Body of pancreas (tissue), 4 donors: ENCODE results near the gene ANO4. TPM values are rescaled to one million over a fixed set of nuclear protein-coding genes. Genes with fewer than 3 reads are reported as not detected.

ENCODE experiments used
- ATAC-seq: fragments of 150-250 bp; one replicate; pipeline ENCODE4 v1.9.1; 2016
- DNase-seq, 4 donors: peaks; one replicate each; pipeline ENCODE4 v3.0.0-alpha.2; 2019
- H3K27ac ChIP-seq, 4 donors: fragments of 200-600 bp; sonication (generic); 1 replicate in 3 of 4; 2 replicates in 1 of 4; pipeline versions ENCODE4 v1.5.1 to v1.6.1; 2016 to 2019; ENCODE audit warnings: mild to moderate bottlenecking in 1 of 4, mixed read lengths in 1 of 4, moderate library complexity in 1 of 4
- H3K27me3 ChIP-seq, 2 donors: fragments of 200-600 bp; sonication (generic); one replicate each; pipeline ENCODE4 v1.6.0; 2016; ENCODE audit warnings: mild to moderate bottlenecking in 1 of 2
- H3K36me3 ChIP-seq, 2 donors: fragments of 200-600 bp; sonication (generic); replicated peaks in 1 of 2; 2 replicates each; pipeline ENCODE4 v1.5.1; 2016; ENCODE audit warnings: low read depth in 2 of 2; ENCODE audit not compliant: insufficient read depth in 1 of 2
- H3K4me1 ChIP-seq: fragments of 200-600 bp; sonication (generic); one replicate; pipeline ENCODE4 v1.6.0; 2016
- H3K4me3 ChIP-seq, 2 donors: fragments of 200-600 bp; sonication (generic); 1 replicate in 1 of 2; 2 replicates in 1 of 2; pipeline ENCODE4 v1.5.1; 2016 to 2019
- H3K9me3 ChIP-seq, 3 donors: fragments of 200-600 bp; sonication (generic); 1 replicate in 2 of 3; 2 replicates in 1 of 3; pipeline ENCODE4 v1.5.1; 2016
- CTCF ChIP-seq, 7 experiments: fragments of 450-650 bp in 4 of 7; fragments of 200-600 bp in 3 of 7; sonication (generic) in 3 of 7; IDR thresholded peaks; one replicate each; pipeline ENCODE4 v1.5.1; 2016 to 2019; ENCODE audit warnings: antibody characterized with exemption in 7 of 7
- POLR2A ChIP-seq, 3 donors: fragments of 450-650 bp; IDR thresholded peaks; one replicate each; pipeline ENCODE4 v1.6.1; 2016; ENCODE audit warnings: antibody characterized with exemption in 3 of 3, mild to moderate bottlenecking in 2 of 3
- WGBS, 2 donors: methylation state at CpG; one replicate each; pipeline ENCODE4 v1.1.5; 2017; 5-methylcytosine and 5-hydroxymethylcytosine counted together
- intact Hi-C: fragments of 100-400 bp; cut with DNase I; formaldehyde crosslinking; loops from one replicate; pipeline ENCODE4 v1.15.1; 2023
- total RNA-seq, 2 donors: library from RNA; depleted of rRNA; stranded (reverse); fragments of >200 nt; gene quantifications; one replicate each; pipeline ENCODE4 v1.1.0, GENCODE V29; 2016

The ANO4 gene
- total RNA-seq, 2 donors from 2014 or later: 1.6 TPM; not detected in 1

GRCh38 chr12:100995201-100995600, 200.6 kb downstream of the ANO4 start:
- TF ChIP-seq CTCF (IDR thresholded peaks at IDR 0.05) (no peak), POLR2A (IDR thresholded peaks at IDR 0.05) (no peak)
- Histone ChIP-seq H3K9me3 (no peaks in the 10 kb centered on the region), H3K4me1 (no peaks in the 10 kb centered on the region), H3K27me3 (no peaks in the 10 kb centered on the region), H3K27ac (no peak overlapping the region), H3K4me3 (no peak overlapping the region), H3K36me3 (no peaks in the 10 kb centered on the region)
- intact Hi-C loops: no loop called here
- no peak for ATAC-seq
- WGBS, 2 donors: 57 to 76% methylated on average over 3 of the region's 3 CpGs
- DNase-seq: no peak

GRCh38 chr12:100995771-100996170, 201.2 kb downstream of the ANO4 start:
- Histone ChIP-seq H3K36me3 (no peaks in the 10 kb centered on the region), H3K9me3 (no peaks in the 10 kb centered on the region), H3K4me1 (no peaks in the 10 kb centered on the region), H3K4me3 (no peak overlapping the region), H3K27ac (no peak overlapping the region), H3K27me3 (no peaks in the 10 kb centered on the region)
- intact Hi-C loops: no loop called here
- DNase-seq (no peak), ATAC-seq (no peak)
- WGBS, 2 donors: 59 to 89% methylated on average over 4 of the region's 4 CpGs
- TF ChIP-seq POLR2A (IDR thresholded peaks at IDR 0.05) (no peak), CTCF (IDR thresholded peaks at IDR 0.05) (no peak)

- H3K9me3 ChIP-seq: no peaks in the 10 kb centered on the region
- no peaks in the 10 kb centered on the region for H3K36me3 ChIP-seq
- no peak overlapping the region for H3K4me3 ChIP-seq
- TF ChIP-seq CTCF (IDR thresholded peaks at IDR 0.05) (no peak), POLR2A (IDR thresholded peaks at IDR 0.05) (no peak)
- intact Hi-C loops: no loop called here
- DNase-seq: no peak
- ATAC-seq: no peak
- H3K27ac ChIP-seq: no peak overlapping the region
- H3K4me1 ChIP-seq: no peaks in the 10 kb centered on the region
- H3K27me3 ChIP-seq: no peaks in the 10 kb centered on the region
- 90 to 93% methylated on average over 5 of the region's 5 CpGs for WGBS, 2 donors
Measured at GRCh38 chr12:101001669-101002068, 207.1 kb downstream of the ANO4 start.

GRCh38 chr12:101002696-101003419, 208.3 kb downstream of the ANO4 start:
- no peak for ATAC-seq
- DNase-seq: no peak
- H3K36me3 ChIP-seq: no peaks in the 10 kb centered on the region
- no peak overlapping the region for H3K27ac ChIP-seq
- H3K27me3 ChIP-seq: no peaks in the 10 kb centered on the region
- H3K4me1 ChIP-seq: no peaks in the 10 kb centered on the region
- intact Hi-C loops: no loop called here
- H3K9me3 ChIP-seq: no peaks in the 10 kb centered on the region
- TF ChIP-seq CTCF (IDR thresholded peaks at IDR 0.05) (no peak), POLR2A (IDR thresholded peaks at IDR 0.05) (no peak)
- H3K4me3 ChIP-seq: no peak overlapping the region
- 43 to 51% methylated on average over 3 of the region's 3 CpGs for WGBS, 2 donors

- Histone ChIP-seq H3K9me3 (no peaks in the 10 kb centered on the region), H3K27ac (no peak overlapping the region), H3K4me3 (no peak overlapping the region), H3K4me1 (no peaks in the 10 kb centered on the region), H3K36me3 (no peaks in the 10 kb centered on the region), H3K27me3 (no peaks in the 10 kb centered on the region)
- WGBS, 2 donors: 85 to 87% methylated on average over 1 of the region's 1 CpG
- no peak for TF ChIP-seq POLR2A (IDR thresholded peaks at IDR 0.05)
- TF ChIP-seq CTCF (IDR thresholded peaks at IDR 0.05): no peak
- no peak for ATAC-seq
- intact Hi-C loops: no loop called here
- no peak for DNase-seq
Measured at GRCh38 chr12:101004898-101005297, 210.3 kb downstream of the ANO4 start.
